GM10248 (cell line): ENCODE measurements around the gene AEN.

Source experiments
- CTCF ChIA-PET: fragments of 300-600 bp; sonication (Branson Sonifier 250); formaldehyde crosslinking; extraction: SDS; loops from one replicate; lab custom pipeline; 2021; ENCODE audit warnings: antibody characterized with exemption; lab: Yijun Ruan, JAX
- POLR2A ChIA-PET: fragments of 350-650 bp; sonication (Branson Sonifier 250); formaldehyde crosslinking; extraction: SDS; loops from one replicate; lab custom pipeline; 2020; ENCODE audit warnings: antibody characterized with exemption; lab: Yijun Ruan, JAX
- DNase-seq: peaks from one replicate; pipeline ENCODE4 v3.0.0; 2012; ENCODE audit errors: extremely low spot score
- TF ChIP-seq, protein P1 (sequence below): IDR thresholded peaks from 2 replicates; pipeline ENCODE4 v1.5.1; 2012; ENCODE audit warnings: mild to moderate bottlenecking, low read depth; ENCODE audit errors: extremely low read depth, missing control alignments, control extremely low read depth

Gene AEN

GRCh38 chr15:88623632-88624031, 2.5 kb downstream of the AEN start:
- ChIA-PET CTCF (interaction anchor here (0.8 to 3.1 kb wide), 17 partner anchors 8 to 547 kb away, joined by 3 to 73 read pairs (median 4); partner anchors contain the start of genes HAPLN3 and ISG20), POLR2A (no interaction called here)
- TF ChIP-seq, protein P1, sequence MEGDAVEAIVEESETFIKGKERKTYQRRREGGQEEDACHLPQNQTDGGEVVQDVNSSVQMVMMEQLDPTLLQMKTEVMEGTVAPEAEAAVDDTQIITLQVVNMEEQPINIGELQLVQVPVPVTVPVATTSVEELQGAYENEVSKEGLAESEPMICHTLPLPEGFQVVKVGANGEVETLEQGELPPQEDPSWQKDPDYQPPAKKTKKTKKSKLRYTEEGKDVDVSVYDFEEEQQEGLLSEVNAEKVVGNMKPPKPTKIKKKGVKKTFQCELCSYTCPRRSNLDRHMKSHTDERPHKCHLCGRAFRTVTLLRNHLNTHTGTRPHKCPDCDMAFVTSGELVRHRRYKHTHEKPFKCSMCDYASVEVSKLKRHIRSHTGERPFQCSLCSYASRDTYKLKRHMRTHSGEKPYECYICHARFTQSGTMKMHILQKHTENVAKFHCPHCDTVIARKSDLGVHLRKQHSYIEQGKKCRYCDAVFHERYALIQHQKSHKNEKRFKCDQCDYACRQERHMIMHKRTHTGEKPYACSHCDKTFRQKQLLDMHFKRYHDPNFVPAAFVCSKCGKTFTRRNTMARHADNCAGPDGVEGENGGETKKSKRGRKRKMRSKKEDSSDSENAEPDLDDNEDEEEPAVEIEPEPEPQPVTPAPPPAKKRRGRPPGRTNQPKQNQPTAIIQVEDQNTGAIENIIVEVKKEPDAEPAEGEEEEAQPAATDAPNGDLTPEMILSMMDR: no peak
- no peak for DNase-seq

- peak; percentile 70 for DNase-seq
- TF ChIP-seq, protein P1: peak; percentile 65
- ChIA-PET POLR2A (interaction anchor here (0.6 to 2.0 kb wide), 4 partner anchors 31 to 1447 kb away, joined by 3 to 6 read pairs (median 4); partner anchors contain the start of genes MRPL46 and MRPS11), CTCF (interaction anchor here (0.6 to 3.1 kb wide), 36 partner anchors 8 to 553 kb away, joined by 3 to 73 read pairs (median 4); partner anchors contain the start of genes HAPLN3 and ISG20)
Measured at GRCh38 chr15:88624156-88624970, 3.2 kb downstream of the AEN start.

GRCh38 chr15:88624971-88625490, 3.9 kb downstream of the AEN start:
- POLR2A ChIA-PET: interaction anchor here (0.6 to 2.0 kb wide), 3 partner anchors 31 to 157 kb away, joined by 3 to 6 read pairs (median 5); partner anchors contain the start of genes MRPL46 and MRPS11

DNA sequence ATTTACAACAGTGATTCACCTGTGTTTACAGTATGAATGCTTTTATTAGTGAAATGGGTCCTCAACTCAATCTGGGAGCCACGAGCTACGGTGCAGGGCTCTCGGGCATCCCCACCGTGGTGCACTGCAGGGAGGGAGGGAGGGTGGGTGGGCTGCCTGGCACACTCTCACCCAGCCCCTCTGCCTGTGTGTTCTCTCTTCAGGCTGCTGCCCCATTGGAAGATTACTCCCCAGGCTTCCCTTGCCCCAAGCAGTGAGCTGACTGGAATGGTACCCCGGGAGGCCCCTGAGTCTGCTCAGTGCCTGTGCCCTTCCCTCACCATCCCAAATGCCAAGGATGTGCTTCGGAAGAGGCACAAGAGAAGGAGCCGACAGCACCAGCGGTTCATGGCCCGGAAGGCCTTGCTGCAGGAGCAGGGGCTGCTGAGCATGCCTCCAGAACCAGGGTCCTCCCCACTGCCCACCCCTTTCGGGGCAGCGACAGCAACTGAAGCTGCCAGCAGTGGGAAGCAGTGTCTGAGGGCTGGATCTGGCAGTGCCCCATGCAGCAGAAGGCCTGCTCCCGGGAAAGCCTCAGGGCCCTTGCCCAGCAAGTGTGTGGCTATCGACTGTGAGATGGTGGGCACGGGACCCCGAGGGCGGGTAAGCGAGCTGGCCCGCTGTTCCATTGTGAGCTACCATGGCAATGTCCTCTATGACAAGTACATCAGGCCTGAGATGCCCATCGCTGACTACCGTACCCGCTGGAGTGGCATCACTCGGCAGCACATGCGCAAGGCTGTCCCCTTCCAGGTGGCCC, 5.0 kb downstream of the AEN start:
- CTCF ChIA-PET: interaction anchor here (1.7 to 3.1 kb wide), 4 partner anchors 9 to 151 kb away, joined by 4 to 73 read pairs (median 6); partner anchors contain the start of gene ISG20
- TF ChIP-seq, protein P1: no peak
- no peak for DNase-seq
- POLR2A ChIA-PET: interaction anchor here (2.0 kb wide), 1 partner anchor 158 kb away, joined by 6 read pairs; the partner anchor contains the start of genes MRPL46 and MRPS11

More at GRCh38 chr15:88624971-88625490, 3.9 kb downstream of the AEN start:
- CTCF ChIA-PET: interaction anchor here (0.6 to 3.1 kb wide), 31 partner anchors 9 to 553 kb away, joined by 3 to 73 read pairs (median 4); partner anchors contain the start of gene ISG20
- TF ChIP-seq, protein P1: no peak
- DNase-seq: no peak

DNA sequence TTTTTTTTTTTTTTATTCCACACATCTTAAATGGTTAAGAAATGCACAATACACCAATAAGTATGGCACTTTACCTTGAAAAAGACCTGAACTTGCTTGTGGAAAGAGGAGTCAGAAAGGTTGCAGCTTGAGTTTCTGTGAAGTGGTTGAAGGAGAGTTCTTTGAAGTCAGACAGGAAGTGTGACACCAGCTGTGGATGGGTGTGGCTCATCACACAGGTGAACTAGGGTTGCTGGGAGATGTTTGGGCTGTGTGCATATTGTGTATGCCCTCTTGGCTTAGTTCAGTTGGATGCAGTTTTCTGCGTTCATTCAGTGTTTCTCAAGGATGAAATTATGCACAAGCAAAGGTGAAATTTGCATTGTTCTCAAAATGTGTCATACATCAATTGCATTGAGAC, 6.3 kb downstream of the AEN start:
- CTCF ChIA-PET: interaction anchor here (2.0 kb wide), 1 partner anchor 11 kb away, joined by 6 read pairs; the partner anchor contains the start of gene ISG20
- DNase-seq: no peak
- TF ChIP-seq, protein P1: no peak
- POLR2A ChIA-PET: no interaction called here
